ENCODE measurements around the gene ING2.

DNA sequence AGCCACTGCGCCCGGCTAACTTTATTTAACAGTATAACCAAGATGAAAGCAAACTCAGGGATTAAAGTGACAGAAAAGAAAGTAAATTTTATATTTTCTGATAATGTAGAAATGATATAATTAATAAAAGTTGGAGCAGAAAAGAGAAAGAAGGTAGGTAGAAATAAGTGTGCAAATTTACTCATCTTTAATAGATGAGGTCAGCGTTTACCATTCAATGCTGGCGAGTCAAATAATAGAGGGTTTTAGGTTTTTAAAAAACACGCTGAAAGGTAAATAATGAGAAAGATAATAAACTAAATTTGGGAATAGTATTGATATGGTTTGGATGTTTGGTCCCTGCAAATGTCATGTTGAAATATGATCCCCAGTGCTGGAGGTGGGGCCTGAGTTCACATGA, 46.9 kb upstream of the ING2 start:
- no peak for TF ChIP-seq RAD21 (IDR thresholded peaks at IDR 0.05 in 1 of 2, conservative IDR thresholded peaks at IDR 0.05 in 1 of 2; ENCODE audit: low read depth in 2 of 2, low read length in 2 of 2)
- TF ChIP-seq YY1 (IDR thresholded peaks at IDR 0.05; ENCODE audit: low read depth, low read length): no peak
- TF ChIP-seq CEBPB (IDR thresholded peaks at IDR 0.05; ENCODE audit: low read depth, low read length): no peak

Data from H1 (cell line).